Stomach (tissue), 9 donors: ENCODE measurements around the gene CLTRN. TPM values are rescaled to one million over a fixed set of nuclear protein-coding genes. Genes with fewer than 3 reads are reported as not detected.
"Not testable (repeated sequence)": the region's sequence is repeated elsewhere in the genome, so short reads cannot be mapped to it uniquely, and the experiment has no call there.

Source experiments
- DNase-seq, 2 donors: peaks; one replicate each; pipeline versions ENCODE4 v3.0.0 to v3.0.0-alpha.2; 2013 to 2019
- H3K27ac ChIP-seq, 5 donors: fragments of 200-600 bp in 4 of 5; sonication (generic) in 4 of 5; one replicate each; pipeline ENCODE4 v1.5.1; 2013 to 2019; ENCODE audit warnings: mild to moderate bottlenecking in 1 of 5, moderate library complexity in 1 of 5
- H3K27me3 ChIP-seq, 3 donors: fragments of 200-600 bp; sonication (generic); one replicate each; pipeline ENCODE4 v1.5.1; 2017 to 2019; ENCODE audit warnings: mixed run types in 1 of 3
- H3K36me3 ChIP-seq, 4 donors: fragments of 200-600 bp; sonication (generic); 1 replicate in 3 of 4; 2 replicates in 1 of 4; pipeline ENCODE4 v1.5.1; 2016 to 2019
- H3K4me1 ChIP-seq, 4 donors: fragments of 200-600 bp; sonication (generic); one replicate each; pipeline ENCODE4 v1.5.1; 2016 to 2019
- H3K4me3 ChIP-seq, 4 donors: fragments of 200-600 bp; sonication (generic) in 3 of 4; one replicate each; pipeline ENCODE4 v1.5.1; 2016 to 2019; ENCODE audit warnings: mild to moderate bottlenecking in 1 of 4
- H3K9me3 ChIP-seq, 4 donors: fragments of 200-600 bp; sonication (generic); one replicate each; pipeline ENCODE4 v1.5.1; 2016 to 2019
- CTCF ChIP-seq, 7 experiments: fragments of 450-650 bp in 4 of 7; fragments of 200-600 bp in 3 of 7; sonication (generic) in 3 of 7; IDR thresholded peaks; one replicate each; pipeline ENCODE4 v1.5.1; 2016 to 2019; ENCODE audit warnings: antibody characterized with exemption in 7 of 7, control low read depth in 2 of 7, mild to moderate bottlenecking in 1 of 7
- EP300 ChIP-seq: sonication (generic); formaldehyde crosslinking; IDR thresholded peaks from one replicate; pipeline ENCODE4 v1.6.1; 2017; ENCODE audit warnings: antibody characterized with exemption
- POLR2A ChIP-seq, 4 donors: fragments of 450-650 bp; IDR thresholded peaks; one replicate each; pipeline ENCODE4 v1.6.1; 2016; ENCODE audit warnings: antibody characterized with exemption in 4 of 4, control low read depth in 2 of 4, mild to moderate bottlenecking in 1 of 4, moderate library complexity in 1 of 4
- POLR2AphosphoS5 ChIP-seq, 3 donors: sonication (generic); formaldehyde crosslinking; IDR thresholded peaks; one replicate each; pipeline ENCODE4 v1.6.1; 2016; ENCODE audit warnings: antibody characterized with exemption in 3 of 3
- WGBS, 5 donors: extraction: QIAGEN DNeasy Blood & Tissue Kit in 3 of 5; methylation state at CpG; one replicate each; pipeline versions ENCODE4 v1.1.5 to v1.1.7; 2013 to 2018; 5-methylcytosine and 5-hydroxymethylcytosine counted together
- intact Hi-C: fragments of 100-400 bp; cut with DNase I; formaldehyde crosslinking; loops from one replicate; pipeline ENCODE4 v1.15.1; 2023; ENCODE audit warnings: low total_unique reads
- polyA plus RNA-seq, 3 donors: library from polyadenylated mRNA; stranded (reverse); fragments of 200-250 nt; gene quantifications; one replicate each; pipeline ENCODE4 v1.2.3, GENCODE V29; 2013
- total RNA-seq, 5 donors: library from RNA; depleted of rRNA; stranded (reverse); fragments of >200 nt; gene quantifications; one replicate each; pipeline versions ENCODE4 v1.1.0 to v1.2.3, GENCODE V29; 2014 to 2016
- donor health status: healthy with polysubstance abuse.
- donor health status: Bipolar disorder and iron deficiency.
- donor health status: healthy.

Gene CLTRN
- total and polyA plus RNA-seq, 8 donors: 2.4 to 8.5 (median 3.5) TPM; not detected in 3

DNA sequence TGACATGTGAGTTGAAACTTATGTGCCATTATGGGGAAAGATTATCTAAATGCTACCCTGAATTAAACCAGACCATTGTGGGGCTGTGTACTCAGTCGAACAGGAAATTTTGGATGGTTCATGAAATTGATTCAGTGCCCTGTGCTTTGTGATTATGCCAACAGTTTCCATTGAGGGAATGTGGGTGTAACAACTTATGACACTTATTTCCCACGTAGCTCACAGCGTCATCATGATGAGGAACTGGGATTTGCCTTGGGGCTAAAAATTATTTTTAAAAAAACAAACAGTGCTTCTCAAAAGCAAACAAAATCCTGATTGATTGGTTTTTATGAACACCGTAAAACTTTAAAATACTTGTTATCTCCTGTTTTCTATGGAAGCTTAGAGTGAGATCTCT is 8.3 kb upstream of the CLTRN start:
- Histone ChIP-seq H3K4me3 (no peak overlapping the region), H3K4me1 (peaks cover 8 to 31% (median 21%) of the 10 kb centered on the region in 4 donors), H3K27ac (no peak overlapping the region), H3K27me3 (peaks cover 0 to 3% (median 0%) of the 10 kb centered on the region in 3 donors), H3K36me3 (no peaks in the 10 kb centered on the region), H3K9me3 (no peaks in the 10 kb centered on the region)
- intact Hi-C loops: no loop called here
- TF ChIP-seq POLR2A (IDR thresholded peaks at IDR 0.05): no peak
- 84 to 95% (median 87%) methylated on average over 4 of the region's 4 CpGs for WGBS, 5 donors
- DNase-seq: no peak

GRCh38 chrX:15663439-15663838 is 1.2 kb downstream of the CLTRN start:
- WGBS, 5 donors: 40 to 75% (median 58%) methylated on average over 1 of the region's 1 CpG
- no peaks in the 10 kb centered on the region for H3K4me1 ChIP-seq
- H3K4me3 ChIP-seq: no peak overlapping the region
- H3K36me3 ChIP-seq: no peaks in the 10 kb centered on the region
- TF ChIP-seq POLR2AphosphoS5 (IDR thresholded peaks at IDR 0.05): no peak
- TF ChIP-seq CTCF (IDR thresholded peaks at IDR 0.05): no peak
- TF ChIP-seq POLR2A (IDR thresholded peaks at IDR 0.05): no peak
- no peak for TF ChIP-seq EP300
- peaks cover 0 to 13% (median 0%) of the 10 kb centered on the region in 3 donors for H3K27me3 ChIP-seq
- intact Hi-C loops: no loop called here
- no peaks in the 10 kb centered on the region for H3K9me3 ChIP-seq
- H3K27ac ChIP-seq: no peak overlapping the region
- no peak for DNase-seq

GRCh38 chrX:15654804-15655203 is 9.8 kb downstream of the CLTRN start:
- H3K27me3 ChIP-seq, H3K4me3 ChIP-seq, H3K4me1 ChIP-seq, H3K36me3 ChIP-seq, DNase-seq, intact Hi-C loops, H3K27ac ChIP-seq, H3K9me3 ChIP-seq: not testable (repeated sequence)
- 66 to 73% (median 69%) methylated on average over 3 to 5 of the region's 6 CpGs for WGBS, 5 donors

GRCh38 chrX:15653961-15654360 is 10.6 kb downstream of the CLTRN start:
- intact Hi-C loops: no loop called here
- H3K9me3 ChIP-seq: no peaks in the 10 kb centered on the region
- peaks cover 0 to 8% (median 0%) of the 10 kb centered on the region in 3 donors for H3K27me3 ChIP-seq
- no peak for DNase-seq
- H3K4me3 ChIP-seq: no peak overlapping the region
- TF ChIP-seq POLR2A (IDR thresholded peaks at IDR 0.05): no peak
- TF ChIP-seq CTCF (IDR thresholded peaks at IDR 0.05): no peak
- no peak for TF ChIP-seq POLR2AphosphoS5 (IDR thresholded peaks at IDR 0.05)
- no peak for TF ChIP-seq EP300
- H3K27ac ChIP-seq: no peak overlapping the region
- no peaks in the 10 kb centered on the region for H3K4me1 ChIP-seq
- 51 to 79% (median 68%) methylated on average over 5 of the region's 5 CpGs for WGBS, 5 donors
- H3K36me3 ChIP-seq: no peaks in the 10 kb centered on the region

GRCh38 chrX:15647510-15647909 is 17.1 kb downstream of the CLTRN start:
- H3K4me3 ChIP-seq, H3K4me1 ChIP-seq, H3K9me3 ChIP-seq, intact Hi-C loops, H3K27ac ChIP-seq, DNase-seq, H3K36me3 ChIP-seq, H3K27me3 ChIP-seq: not testable (repeated sequence)
- no CpG with 5 or more reads among the region's 5 CpGs for WGBS, 5 donors

DNA sequence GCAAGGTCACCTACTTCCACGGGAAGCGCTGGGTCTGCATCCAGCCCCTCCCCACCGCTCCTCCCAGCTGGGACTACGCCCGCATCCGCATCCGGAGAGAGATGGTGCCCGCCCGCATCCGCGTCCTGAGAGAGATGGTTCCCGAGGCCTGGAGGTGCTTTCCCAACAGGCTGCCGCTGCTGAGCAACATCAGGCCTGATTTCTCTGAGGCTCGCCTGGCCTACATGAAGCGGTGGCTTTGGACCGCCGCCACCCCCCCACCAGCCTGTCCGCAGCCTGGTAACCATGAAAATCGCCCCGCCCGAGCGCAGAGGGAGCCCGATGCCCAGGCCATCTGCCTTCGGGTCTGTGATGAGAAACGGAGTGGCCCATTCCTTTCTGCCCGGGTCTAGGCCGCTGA is 18.1 kb downstream of the CLTRN start:
- intact Hi-C loops: no loop called here
- no peak for TF ChIP-seq EP300
- TF ChIP-seq POLR2A (IDR thresholded peaks at IDR 0.05): no peak
- TF ChIP-seq POLR2AphosphoS5 (IDR thresholded peaks at IDR 0.05): no peak
- TF ChIP-seq CTCF (IDR thresholded peaks at IDR 0.05): no peak
- H3K4me3 ChIP-seq: no peak overlapping the region
- no peak for DNase-seq
- H3K27me3 ChIP-seq: peaks cover 0 to 4% (median 0%) of the 10 kb centered on the region in 3 donors
- H3K27ac ChIP-seq: no peak overlapping the region
- H3K4me1 ChIP-seq: no peaks in the 10 kb centered on the region
- no peaks in the 10 kb centered on the region for H3K9me3 ChIP-seq
- 90 to 97% (median 97%) methylated on average over 15 to 27 of the region's 27 CpGs for WGBS, 5 donors
- H3K36me3 ChIP-seq: no peaks in the 10 kb centered on the region
